H9 (cell line): ENCODE data around the gene DACT3. TPM values are rescaled to one million over a fixed set of nuclear protein-coding genes. Genes with fewer than 3 reads are reported as not detected.

Experiments
- DNase-seq: peaks from one replicate; pipeline ENCODE4 v3.0.0-alpha.2; 2017
- H2AFZ ChIP-seq: one replicate; pipeline ENCODE4 v1.6.1; 2013; ENCODE audit warnings: mild to moderate bottlenecking, low read length, control low read depth, moderate library complexity
- H2AK5ac ChIP-seq: 2 replicates; pipeline ENCODE4 v1.6.1; 2013; ENCODE audit warnings: low read length, control low read depth, mixed read lengths; ENCODE audit not compliant: insufficient read length
- H2BK120ac ChIP-seq: one replicate; pipeline ENCODE4 v1.6.1; 2013; ENCODE audit warnings: low read depth, mild to moderate bottlenecking, low read length, control low read depth, inconsistent platforms; ENCODE audit not compliant: poor library complexity, severe bottlenecking
- H2BK12ac ChIP-seq: 2 replicates; pipeline ENCODE4 v1.6.1; 2013; ENCODE audit warnings: low read length, control low read depth, mixed read lengths, low read depth; ENCODE audit not compliant: insufficient read length
- H2BK15ac ChIP-seq: 2 replicates; pipeline ENCODE4 v1.6.1; 2013; ENCODE audit warnings: low read depth, low read length, control low read depth
- H2BK20ac ChIP-seq: one replicate; pipeline ENCODE4 v1.6.1; 2013; ENCODE audit warnings: low read depth, mild to moderate bottlenecking, low read length, control low read depth, inconsistent platforms; ENCODE audit not compliant: poor library complexity, severe bottlenecking
- H2BK5ac ChIP-seq: 2 replicates; pipeline ENCODE4 v1.6.1; 2013; ENCODE audit warnings: low read length, control low read depth, mixed read lengths; ENCODE audit not compliant: insufficient read length
- H3K14ac ChIP-seq: 2 replicates; pipeline ENCODE4 v1.6.1; 2013; ENCODE audit warnings: low read length, control low read depth; ENCODE audit not compliant: insufficient read depth
- H3K18ac ChIP-seq: 2 replicates; pipeline ENCODE4 v1.6.1; 2013; ENCODE audit warnings: low read depth, mild to moderate bottlenecking, mixed read lengths, low read length, control low read depth; ENCODE audit not compliant: insufficient read length
- H3K23ac ChIP-seq: 2 replicates; pipeline ENCODE4 v1.6.1; 2013; ENCODE audit warnings: low read length, control low read depth, mixed read lengths, low read depth; ENCODE audit not compliant: insufficient read length
- H3K23me2 ChIP-seq: 2 replicates; pipeline ENCODE4 v1.6.1; 2013; ENCODE audit warnings: low read depth, mild to moderate bottlenecking, mixed read lengths, low read length, control low read depth; ENCODE audit not compliant: insufficient read length, poor library complexity, severe bottlenecking
- H3K27ac ChIP-seq: 2 replicates; pipeline ENCODE4 v1.5.1; 2013; ENCODE audit warnings: low read length, control low read depth, mixed read lengths, low read depth; ENCODE audit not compliant: insufficient read length
- H3K27me3 ChIP-seq: 2 replicates; pipeline ENCODE4 v1.6.1; 2013; ENCODE audit warnings: low read length, control low read depth, inconsistent platforms; ENCODE audit not compliant: insufficient read depth
- H3K4ac ChIP-seq: 2 replicates; pipeline ENCODE4 v1.6.1; 2013; ENCODE audit warnings: low read depth, mild to moderate bottlenecking, control low read depth, inconsistent platforms, low read length, moderate library complexity
- H3K4me1 ChIP-seq: 2 replicates; pipeline ENCODE4 v1.6.1; 2013; ENCODE audit warnings: low read length, control low read depth, inconsistent platforms; ENCODE audit not compliant: insufficient read depth
- H3K4me2 ChIP-seq: 2 replicates; pipeline ENCODE4 v1.6.1; 2013; ENCODE audit warnings: low read length, control low read depth, mixed read lengths; ENCODE audit not compliant: insufficient read length, insufficient read depth
- H3K56ac ChIP-seq: 2 replicates; pipeline ENCODE4 v1.6.1; 2013; ENCODE audit warnings: low read depth, mild to moderate bottlenecking, mixed read lengths, low read length, control low read depth; ENCODE audit not compliant: insufficient read length
- H3K79me1 ChIP-seq: 2 replicates; pipeline ENCODE4 v1.6.1; 2013; ENCODE audit warnings: low read depth, mild to moderate bottlenecking, moderate library complexity, low read length, control low read depth, inconsistent platforms; ENCODE audit not compliant: insufficient read depth, poor library complexity, severe bottlenecking
- H3K79me2 ChIP-seq: 2 replicates; pipeline ENCODE4 v1.6.1; 2013; ENCODE audit warnings: low read length, control low read depth, inconsistent platforms; ENCODE audit not compliant: insufficient read depth
- H3K9ac ChIP-seq: 2 replicates; pipeline ENCODE4 v1.6.1; 2013; ENCODE audit warnings: low read length, control low read depth, mixed read lengths; ENCODE audit not compliant: insufficient read length; ENCODE audit errors: extremely low read depth
- H3K9me3 ChIP-seq: one replicate; pipeline ENCODE4 v1.6.1; 2013; ENCODE audit warnings: low read depth, low read length, inconsistent platforms; ENCODE audit not compliant: control insufficient read depth
- H3T11ph ChIP-seq: one replicate; pipeline ENCODE4 v1.6.1; 2013; ENCODE audit warnings: mild to moderate bottlenecking, low read length, control low read depth, inconsistent platforms
- H4K20me1 ChIP-seq: one replicate; pipeline ENCODE4 v1.6.1; 2013; ENCODE audit not compliant: control insufficient read depth, insufficient read length, insufficient read depth
- H4K5ac ChIP-seq: 2 replicates; pipeline ENCODE4 v1.6.1; 2013; ENCODE audit warnings: low read depth, mild to moderate bottlenecking, mixed read lengths, low read length, control low read depth; ENCODE audit not compliant: insufficient read length
- H4K8ac ChIP-seq: replicated peaks from 2 replicates; pipeline ENCODE4 v1.6.1; 2013; ENCODE audit warnings: low read length, control low read depth, mixed read lengths, low read depth; ENCODE audit not compliant: insufficient read length
- H4K91ac ChIP-seq: 2 replicates; pipeline ENCODE4 v1.6.1; 2013; ENCODE audit warnings: low read depth, mild to moderate bottlenecking, moderate library complexity, mixed read lengths, low read length, control low read depth; ENCODE audit not compliant: insufficient read length
- H3K27ac Mint-ChIP-seq, 3 experiments: 2 replicates in 2 of 3; 3 replicates in 1 of 3; pipeline ENCODE4 v1.8.0; 2020 to 2021; ENCODE audit warnings: mixed read lengths in 3 of 3, mild to moderate bottlenecking in 1 of 3, moderate library complexity in 1 of 3
- H3K27me3 Mint-ChIP-seq: 2 replicates; pipeline ENCODE4 v1.8.0; 2021; ENCODE audit warnings: low read depth, mild to moderate bottlenecking, moderate library complexity, mixed read lengths
- H3K36me3 Mint-ChIP-seq, 3 experiments: 2 replicates in 2 of 3; 3 replicates in 1 of 3; pipeline ENCODE4 v1.8.0; 2020 to 2021; ENCODE audit warnings: low read depth in 3 of 3, mixed read lengths in 3 of 3; ENCODE audit not compliant: insufficient read depth in 1 of 3
- H3K4me1 Mint-ChIP-seq, 2 experiments: 2 replicates each; pipeline ENCODE4 v1.8.0; 2020; ENCODE audit warnings: mixed read lengths in 2 of 2
- H3K4me3 Mint-ChIP-seq, 2 experiments: 2 replicates in 1 of 2; 3 replicates in 1 of 2; pipeline ENCODE4 v1.8.0; 2020 to 2021; ENCODE audit warnings: mild to moderate bottlenecking in 2 of 2, mixed read lengths in 2 of 2, moderate library complexity in 1 of 2
- H3K9me3 Mint-ChIP-seq, 2 experiments: 2 replicates in 1 of 2; 3 replicates in 1 of 2; pipeline ENCODE4 v1.8.0; 2020; ENCODE audit warnings: mild to moderate bottlenecking in 2 of 2, mixed read lengths in 2 of 2, moderate library complexity in 1 of 2
- whole genome bisulfite sequencing: extraction: QIAGEN DNeasy Blood & Tissue Kit; methylation state at CpG from one replicate; pipeline ENCODE4 v1.1.7; 2013; ENCODE audit warnings: missing lambda C conversion rate, low lambda C conversion rate, mixed read lengths; ENCODE audit not compliant: insufficient read length; ENCODE audit errors: extremely low coverage; 5-methylcytosine and 5-hydroxymethylcytosine counted together
- total RNA-seq: library from RNA; stranded (reverse); gene quantifications from 2 replicates; pipeline ENCODE4 v1.2.1, GENCODE V29; 2021
- TF ChIP-seq, protein P1 (sequence below): fragments of 200-600 bp; sonication (generic); conservative IDR thresholded peaks from 3 replicates; pipeline ENCODE4 v1.8.0; 2021; ENCODE audit warnings: antibody characterized with exemption, mild to moderate bottlenecking

Gene DACT3
- total RNA-seq, 1 experiment from 2014 or later: 0.87 TPM

DNA sequence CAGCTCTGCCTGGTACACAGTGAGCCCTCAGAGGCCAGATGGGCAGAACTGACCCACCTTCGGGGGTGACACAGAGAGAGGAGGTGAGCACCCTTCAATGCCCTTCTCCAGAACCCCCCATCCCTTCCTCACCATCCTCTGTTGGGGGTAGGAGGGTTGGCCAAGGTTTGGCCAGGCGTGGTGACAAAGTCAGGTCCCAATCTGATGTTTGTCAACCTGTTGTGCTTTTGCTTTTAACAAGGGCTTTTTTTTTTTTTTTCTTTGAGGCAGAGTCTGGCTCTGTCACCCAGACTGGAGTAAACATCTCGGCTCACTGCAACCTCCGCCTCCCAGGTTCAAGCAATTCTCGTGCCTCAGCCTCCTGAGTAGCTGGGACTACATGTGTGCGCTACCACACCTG, 43.4 kb downstream of the DACT3 start:
- H2BK12ac ChIP-seq: no peak overlapping the region
- Mint-ChIP-seq H3K4me3 (no peak overlapping the region), H3K27me3 (peaks cover 11% of the 10 kb centered on the region), H3K27ac (no peak overlapping the region), H3K4me1 (peaks cover 11 to 27% of the 10 kb centered on the region in 2 experiments; a peak in 3 of 4 replicates), H3K9me3 (no peaks in the 10 kb centered on the region), H3K36me3 (no peaks in the 10 kb centered on the region)
- H3K79me1 ChIP-seq: no peaks in the 10 kb centered on the region
- no peak overlapping the region for H4K5ac ChIP-seq
- WGBS: no CpG with 5 or more reads among the region's 6 CpGs
- no peak overlapping the region for H3K14ac ChIP-seq
- H3K56ac ChIP-seq: no peak overlapping the region
- H3K23ac ChIP-seq: no peak overlapping the region
- H4K91ac ChIP-seq: no peak overlapping the region
- H2BK120ac ChIP-seq: no peak overlapping the region
- no peak overlapping the region for H2BK5ac ChIP-seq
- no peak for DNase-seq
- H3K79me2 ChIP-seq: no peaks in the 10 kb centered on the region
- H3K23me2 ChIP-seq: no peaks in the 10 kb centered on the region
- H3K4me1 ChIP-seq: no peaks in the 10 kb centered on the region; the same call in 1 of the 2 replicates
- TF ChIP-seq, protein P1, sequence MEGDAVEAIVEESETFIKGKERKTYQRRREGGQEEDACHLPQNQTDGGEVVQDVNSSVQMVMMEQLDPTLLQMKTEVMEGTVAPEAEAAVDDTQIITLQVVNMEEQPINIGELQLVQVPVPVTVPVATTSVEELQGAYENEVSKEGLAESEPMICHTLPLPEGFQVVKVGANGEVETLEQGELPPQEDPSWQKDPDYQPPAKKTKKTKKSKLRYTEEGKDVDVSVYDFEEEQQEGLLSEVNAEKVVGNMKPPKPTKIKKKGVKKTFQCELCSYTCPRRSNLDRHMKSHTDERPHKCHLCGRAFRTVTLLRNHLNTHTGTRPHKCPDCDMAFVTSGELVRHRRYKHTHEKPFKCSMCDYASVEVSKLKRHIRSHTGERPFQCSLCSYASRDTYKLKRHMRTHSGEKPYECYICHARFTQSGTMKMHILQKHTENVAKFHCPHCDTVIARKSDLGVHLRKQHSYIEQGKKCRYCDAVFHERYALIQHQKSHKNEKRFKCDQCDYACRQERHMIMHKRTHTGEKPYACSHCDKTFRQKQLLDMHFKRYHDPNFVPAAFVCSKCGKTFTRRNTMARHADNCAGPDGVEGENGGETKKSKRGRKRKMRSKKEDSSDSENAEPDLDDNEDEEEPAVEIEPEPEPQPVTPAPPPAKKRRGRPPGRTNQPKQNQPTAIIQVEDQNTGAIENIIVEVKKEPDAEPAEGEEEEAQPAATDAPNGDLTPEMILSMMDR: no peak
- H3K9ac ChIP-seq: no peak overlapping the region
- H2BK15ac ChIP-seq: no peak overlapping the region
- H2AK5ac ChIP-seq: no peak overlapping the region
- H3K4ac ChIP-seq: no peak overlapping the region
- no peak overlapping the region for H2BK20ac ChIP-seq
- H3T11ph ChIP-seq: no peak overlapping the region
- H4K20me1 ChIP-seq: no peaks in the 10 kb centered on the region
- H2AFZ ChIP-seq: no peak overlapping the region
- H3K27ac ChIP-seq: no peak overlapping the region
- no peak overlapping the region for H3K4me2 ChIP-seq
- no peaks in the 10 kb centered on the region for H3K27me3 ChIP-seq
- no peaks in the 10 kb centered on the region for H3K9me3 ChIP-seq
- H3K18ac ChIP-seq: no peak overlapping the region
- H4K8ac ChIP-seq: no peak overlapping the region
